GM21423 (cell line): ENCODE data around the gene METTL25B.
A peak's percentile ranks its signal among the peaks of the same experiment; 100 is the strongest.

Source experiments
- ATAC-seq: cut with Tn5 transposase; IDR thresholded peaks from one replicate; pipeline ENCODE4 v1.9.1; 2021; ENCODE audit warnings: mild to moderate bottlenecking, moderate library complexity; ENCODE audit not compliant: unreplicated experiment

The METTL25B gene

DNA sequence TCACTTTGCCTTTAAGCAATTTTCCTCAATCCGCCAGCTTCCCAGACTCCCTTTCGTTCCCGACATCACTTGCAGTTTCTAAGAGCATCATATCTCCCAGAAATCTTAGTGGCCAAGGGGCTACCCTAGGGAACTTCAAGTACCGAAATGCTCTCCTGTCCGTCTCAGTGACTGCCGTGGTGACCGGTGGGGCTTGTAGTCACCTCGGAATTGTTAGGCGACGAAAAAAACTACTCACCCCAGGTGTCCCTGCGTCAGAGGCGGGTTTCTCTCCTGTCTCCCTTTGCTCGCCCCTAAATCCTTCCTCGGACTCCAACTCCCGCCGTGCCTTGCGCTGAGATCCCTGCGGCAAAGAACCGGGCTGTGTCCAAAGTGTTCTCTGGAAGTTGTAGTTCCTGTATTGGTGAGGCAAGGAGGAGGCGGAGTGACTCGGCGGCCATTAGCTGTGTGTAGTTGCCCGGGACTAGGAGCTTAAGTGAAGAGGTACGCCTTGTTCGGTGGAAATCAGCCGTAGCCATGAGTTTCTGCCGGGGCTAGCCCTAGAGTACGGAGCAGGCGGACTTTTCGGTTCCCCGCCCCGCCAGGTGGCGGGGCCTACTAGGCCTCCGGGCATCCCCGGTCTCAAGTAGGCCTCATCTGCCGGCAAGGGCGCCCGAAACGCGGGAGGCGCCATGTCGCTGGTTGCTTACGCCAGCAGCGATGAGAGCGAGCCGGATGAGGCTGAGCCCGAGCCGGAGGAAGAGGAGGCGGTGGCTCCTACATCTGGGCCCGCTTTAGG, 39.0 kb downstream of the METTL25B start, which contains the start of gene PRCC:
Gene PRCC, plus strand, starts transcription at position 435 of the 778 bp plus-strand sequence. Its CDS starts 237 bp downstream, at position 672.
- peak; percentile 90 for ATAC-seq

DNA sequence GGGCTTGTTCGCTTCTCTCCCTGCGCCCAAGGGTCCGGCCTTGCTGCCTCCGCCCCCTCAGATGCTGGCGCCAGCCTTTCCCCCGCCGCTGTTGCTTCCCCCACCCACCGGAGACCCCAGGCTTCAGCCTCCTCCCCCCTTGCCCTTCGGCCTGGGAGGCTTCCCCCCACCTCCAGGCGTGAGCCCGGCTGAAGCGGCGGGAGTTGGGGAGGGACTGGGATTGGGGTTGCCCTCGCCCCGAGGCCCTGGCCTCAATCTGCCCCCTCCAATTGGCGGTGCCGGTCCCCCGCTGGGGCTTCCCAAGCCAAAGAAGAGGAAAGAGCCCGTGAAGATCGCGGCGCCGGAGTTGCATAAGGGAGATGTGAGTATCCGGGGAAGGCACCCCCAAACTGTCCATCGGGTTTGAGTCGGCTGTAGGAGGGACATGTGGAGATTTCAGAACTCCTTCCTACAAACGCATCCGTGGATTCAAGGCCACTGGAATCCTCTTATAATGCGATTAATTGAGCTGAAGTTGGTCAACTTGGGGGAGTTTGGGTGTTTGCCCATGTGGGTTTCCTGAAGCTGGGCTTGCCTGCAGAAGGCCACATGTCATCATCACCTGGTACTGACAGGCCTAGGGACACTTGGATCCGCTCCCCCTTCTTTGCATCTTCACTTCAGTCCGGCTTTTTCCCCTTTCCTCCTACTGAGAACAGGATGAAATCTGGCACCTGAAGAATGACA, 39.8 kb downstream of the METTL25B start:
- ATAC-seq: peak; percentile 7

- no peak for ATAC-seq
Measured at GRCh38 chr1:156768610-156769295, 40.5 kb downstream of the METTL25B start.

DNA sequence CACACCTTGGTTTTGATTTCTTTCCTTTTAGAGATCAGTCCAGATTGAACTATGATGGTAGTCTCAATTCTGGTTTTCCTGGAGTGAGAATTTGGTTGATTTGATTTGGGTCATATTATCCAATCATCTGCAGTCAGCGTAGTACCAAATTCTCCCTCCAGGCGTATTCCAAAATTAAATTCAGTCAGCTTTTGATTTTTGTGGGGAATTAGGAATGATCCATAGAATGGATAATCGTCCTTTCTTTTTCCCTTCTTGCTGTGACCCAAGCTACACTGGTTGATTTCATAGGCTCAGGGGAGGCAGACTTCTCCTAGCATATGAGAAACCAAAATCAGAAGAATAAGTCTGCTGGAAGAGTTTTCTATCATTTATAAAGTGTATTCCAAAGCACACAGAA, 44.0 kb downstream of the METTL25B start:
- no peak for ATAC-seq

- no peak for ATAC-seq
Measured at GRCh38 chr1:156772728-156773497, 44.6 kb downstream of the METTL25B start.

DNA sequence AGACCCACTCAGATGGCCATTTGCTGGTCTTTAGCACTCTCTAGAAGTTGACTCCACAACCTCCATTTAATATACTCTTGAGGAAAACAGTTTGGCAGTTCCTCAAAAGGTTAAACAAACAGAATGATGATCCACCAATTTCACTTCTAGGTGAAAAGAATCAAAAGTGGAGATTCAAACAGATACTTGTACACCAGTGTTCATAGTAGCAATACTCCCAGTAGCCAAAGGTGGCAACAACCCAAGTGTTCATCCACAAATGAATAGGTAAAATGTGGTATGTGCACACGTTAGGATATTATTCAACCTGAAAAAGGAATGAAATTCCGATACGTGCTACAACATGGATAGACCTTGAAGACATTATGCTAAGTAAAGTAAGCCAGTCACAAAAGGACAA, 45.3 kb downstream of the METTL25B start:
- ATAC-seq: no peak

DNA sequence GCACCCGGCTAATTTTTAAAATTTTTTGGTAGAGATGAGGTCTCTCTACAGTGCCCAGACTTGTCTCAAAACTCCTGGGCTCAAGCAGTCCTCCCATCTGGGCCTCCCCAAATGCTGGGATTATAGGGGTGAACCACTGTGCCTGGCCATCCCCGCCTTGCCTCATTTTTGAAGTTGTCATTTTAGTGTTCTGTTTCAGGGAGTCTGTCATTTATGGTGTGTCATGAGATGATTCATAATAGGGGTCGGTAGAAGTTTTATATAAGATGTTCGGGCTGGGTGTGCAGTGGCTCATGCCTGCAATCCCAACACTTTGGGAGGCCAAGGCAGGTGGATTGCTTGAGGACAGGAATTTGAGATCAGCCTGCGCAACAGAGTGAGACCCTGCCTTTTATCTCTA, 47.5 kb downstream of the METTL25B start:
- ATAC-seq: no peak

- no peak for ATAC-seq
Measured at GRCh38 chr1:156776942-156777341, 48.7 kb downstream of the METTL25B start.

DNA sequence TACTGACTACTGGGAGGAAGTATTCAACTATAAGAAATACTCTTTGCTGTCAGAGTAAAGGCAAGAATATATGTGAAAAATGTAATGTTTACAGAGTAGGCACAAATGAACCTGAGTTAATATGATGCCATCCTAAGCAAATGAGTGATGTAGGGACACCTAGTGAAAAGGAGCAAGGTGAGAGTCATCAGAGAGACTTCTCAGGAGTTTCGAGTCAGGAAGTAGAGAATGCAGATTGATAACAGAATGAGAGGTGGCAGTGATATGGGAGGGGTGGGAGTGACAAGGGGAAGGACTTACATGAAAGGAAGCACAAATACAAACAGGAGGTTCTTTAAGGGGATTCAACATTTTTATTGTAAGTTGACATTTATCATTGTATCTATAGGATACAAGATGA, 49.3 kb downstream of the METTL25B start:
- ATAC-seq: no peak

DNA sequence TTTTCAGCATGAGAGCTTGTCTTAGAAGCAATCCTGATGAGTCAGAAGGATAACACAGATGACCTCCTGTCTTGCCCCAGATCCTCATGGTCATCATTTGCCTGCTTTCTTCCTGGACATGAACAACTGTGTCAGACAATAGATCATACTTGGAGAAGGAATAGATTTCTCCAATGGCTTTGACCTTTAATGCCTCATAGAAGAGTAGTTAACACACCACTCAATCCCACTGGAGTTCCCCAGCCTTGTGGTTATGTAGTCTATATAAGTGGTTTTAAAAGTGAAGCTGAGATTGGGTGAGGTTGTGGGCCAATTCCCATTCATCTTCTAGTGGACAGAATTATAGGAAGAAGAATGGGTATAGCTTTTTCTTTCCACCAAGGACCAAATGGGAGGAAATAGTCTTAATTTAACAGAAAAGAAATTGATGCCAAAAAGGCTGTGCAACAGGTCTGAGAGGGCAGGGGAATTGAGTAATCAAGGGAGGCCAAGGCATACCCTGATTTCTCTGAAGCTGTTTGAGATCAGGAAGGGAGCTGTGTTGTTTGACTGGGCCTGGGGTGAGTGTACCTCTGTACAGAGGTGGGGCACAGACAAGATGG, 53.4 kb downstream of the METTL25B start:
- ATAC-seq: no peak

DNA sequence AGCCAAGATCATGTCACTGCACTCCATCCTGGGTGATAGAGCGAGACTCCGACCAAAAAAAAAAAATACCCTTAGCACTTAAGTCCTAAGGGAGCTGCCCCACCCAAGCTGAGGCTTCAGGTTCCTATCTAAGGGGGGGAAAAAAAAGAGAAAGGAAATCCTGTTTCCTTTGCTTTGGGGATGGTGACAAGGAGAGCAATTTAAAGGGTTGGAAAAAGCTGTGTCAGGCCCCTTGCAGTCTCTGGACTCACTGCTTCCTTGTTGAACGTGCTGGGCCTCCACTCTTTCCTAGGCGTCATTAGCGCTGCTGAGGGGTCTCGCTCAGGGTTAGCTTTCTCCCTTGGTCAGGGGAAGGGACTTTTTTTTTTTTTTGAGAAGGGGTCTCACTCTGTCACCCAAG, 57.2 kb downstream of the METTL25B start:
- ATAC-seq: no peak
